Measurements from ENCODE around the gene MNAT1. TPM values are rescaled to one million over a fixed set of nuclear protein-coding genes. Genes with fewer than 3 reads are reported as not detected.
A peak's percentile ranks its signal among the peaks of the same experiment; 100 is the strongest.

Gene MNAT1
- total and polyA plus RNA-seq, 9 of the 15 experiments (the other 6 are each of a cell fraction or from before 2014, with no cell fraction given), result 37.8 to 83.3 (median 60.4) TPM

DNA sequence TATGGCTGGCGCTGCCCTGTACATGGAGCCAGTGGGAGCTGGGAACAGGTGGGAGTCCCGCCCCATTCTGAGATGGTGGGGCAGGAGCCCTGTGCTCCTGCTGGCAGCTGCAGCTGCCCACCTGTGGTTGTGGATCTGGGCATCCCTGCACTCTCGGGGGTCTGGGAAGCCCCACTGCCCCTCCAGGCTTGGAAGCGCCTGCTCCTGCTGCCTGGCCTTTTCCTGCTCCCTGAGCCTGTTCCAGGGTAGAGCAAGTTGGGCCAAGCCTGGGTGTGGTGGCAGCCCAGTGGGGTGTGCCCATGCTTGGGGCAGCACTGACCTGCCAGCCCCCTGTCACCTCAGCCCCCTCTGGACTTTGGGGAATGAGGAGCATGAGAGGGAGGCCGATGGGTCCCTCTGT, 104.0 kb downstream of the MNAT1 start:
- no peaks in the 10 kb centered on the region for H4K20me1 ChIP-seq (replicated peaks; ENCODE audit: control insufficient read depth, insufficient read depth, low read length)
- 75% methylated on average over 4 of the region's 5 CpGs for WGBS (ENCODE audit: insufficient coverage, low coverage, missing lambda C conversion rate)
- POLR2A ChIA-PET, result interaction anchor here (0.6 kb wide), 1 partner anchor 118 kb away, joined by 4 read pairs; no protein-coding TSS in a partner anchor
- no TSS peak for BruUV-seq (replicated peaks)
- H3K4me3 ChIP-seq, result no peak overlapping the region
- ATAC-seq (no peak), FAIRE-seq (no peak), DNase-seq (ENCODE audit: extremely low read depth in 1 of 4, low spot score in 3 of 4) (no peak)
- no peak overlapping the region for H3K4me2 ChIP-seq (ENCODE audit: insufficient read depth, low read length)
- in situ Hi-C loops (cut with MboI) (no loop called here), intact Hi-C loops (cut with micrococcal nuclease) (no loop called here)
- no peaks in the 10 kb centered on the region for H3K9me3 ChIP-seq (replicated peaks; ENCODE audit: control insufficient read depth, insufficient read depth, low read depth, low read length)
- H3K4me1 ChIP-seq (replicated peaks in 1 of 2; ENCODE audit: control insufficient read depth in 2 of 2, insufficient read depth in 2 of 2, low read length in 2 of 2), result peaks cover 0 to 4% of the 10 kb centered on the region in 2 experiments; a peak in 1 of 5 replicates
- H3K79me2 ChIP-seq (ENCODE audit: control insufficient read depth, insufficient read depth, low read length), result no peaks in the 10 kb centered on the region
- H3K9ac ChIP-seq (ENCODE audit: insufficient read depth in 1 of 2, low read depth in 2 of 2, low read length in 2 of 2), result no peak overlapping the region; a peak in 1 of 4 replicates
- H3K36me3 ChIP-seq (ENCODE audit: control insufficient read depth, insufficient read depth, low read length), result no peaks in the 10 kb centered on the region
- CTCF ChIA-PET (ENCODE audit: low intra/inter-chr PET ratio), result no interaction called here
- TF ChIP-seq CC2D1A (IDR thresholded peaks at IDR 0.05) (no peak), BDP1 (IDR thresholded peaks at IDR 0.05; ENCODE audit: insufficient read depth, insufficient read length) (no peak), EWSR1 (IDR thresholded peaks at IDR 0.05; ENCODE audit: borderline replicate concordance, low read depth, partially characterized antibody) (no peak), NFIC (IDR thresholded peaks at IDR 0.05) (no peak), ETV1 (tag; conservative IDR thresholded peaks at IDR 0.05; ENCODE audit: low read depth) (no peak), ZNF444 (CRISPR knock-in tag; IDR thresholded peaks at IDR 0.05) (no peak), RFX1 (IDR thresholded peaks at IDR 0.05) (no peak), POLR2G (IDR thresholded peaks at IDR 0.05; ENCODE audit: low read depth, low read length) (0 out of 2 replicates have a peak, but pooled peaks have one; percentile 18)
- TF ChIP-seq, protein P1, sequence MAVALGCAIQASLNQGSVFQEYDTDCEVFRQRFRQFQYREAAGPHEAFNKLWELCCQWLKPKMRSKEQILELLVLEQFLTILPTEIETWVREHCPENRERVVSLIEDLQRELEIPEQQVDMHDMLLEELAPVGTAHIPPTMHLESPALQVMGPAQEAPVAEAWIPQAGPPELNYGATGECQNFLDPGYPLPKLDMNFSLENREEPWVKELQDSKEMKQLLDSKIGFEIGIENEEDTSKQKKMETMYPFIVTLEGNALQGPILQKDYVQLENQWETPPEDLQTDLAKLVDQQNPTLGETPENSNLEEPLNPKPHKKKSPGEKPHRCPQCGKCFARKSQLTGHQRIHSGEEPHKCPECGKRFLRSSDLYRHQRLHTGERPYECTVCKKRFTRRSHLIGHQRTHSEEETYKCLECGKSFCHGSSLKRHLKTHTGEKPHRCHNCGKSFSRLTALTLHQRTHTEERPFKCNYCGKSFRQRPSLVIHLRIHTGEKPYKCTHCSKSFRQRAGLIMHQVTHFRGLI (CRISPR knock-in tag; IDR thresholded peaks at IDR 0.05), result no peak
- H3K27ac ChIP-seq (ENCODE audit: extremely low read depth, low read depth, low read length), result no peak overlapping the region
- no peaks in the 10 kb centered on the region for H3K27me3 ChIP-seq (ENCODE audit: control insufficient read depth in 2 of 2, insufficient read depth in 2 of 2, low read length in 2 of 2)
- H2AFZ ChIP-seq (ENCODE audit: low read depth, low read length), result no peak overlapping the region
- H3K9me1 ChIP-seq (ENCODE audit: control insufficient read depth, insufficient read depth, low read length), result no peaks in the 10 kb centered on the region

All from K562 (cell line).